GM19397 (cell line): Measurements from ENCODE around the gene RABL6.
"Not testable (repeated sequence)": the region's sequence is repeated elsewhere in the genome, so short reads cannot be mapped to it uniquely, and the experiment has no call there.

Experiments used
- ATAC-seq: cut with Tn5 transposase; IDR thresholded peaks from one replicate; pipeline ENCODE4 v1.9.1; 2021; ENCODE audit warnings: mild to moderate bottlenecking, moderate library complexity; ENCODE audit not compliant: unreplicated experiment

The RABL6 gene

DNA sequence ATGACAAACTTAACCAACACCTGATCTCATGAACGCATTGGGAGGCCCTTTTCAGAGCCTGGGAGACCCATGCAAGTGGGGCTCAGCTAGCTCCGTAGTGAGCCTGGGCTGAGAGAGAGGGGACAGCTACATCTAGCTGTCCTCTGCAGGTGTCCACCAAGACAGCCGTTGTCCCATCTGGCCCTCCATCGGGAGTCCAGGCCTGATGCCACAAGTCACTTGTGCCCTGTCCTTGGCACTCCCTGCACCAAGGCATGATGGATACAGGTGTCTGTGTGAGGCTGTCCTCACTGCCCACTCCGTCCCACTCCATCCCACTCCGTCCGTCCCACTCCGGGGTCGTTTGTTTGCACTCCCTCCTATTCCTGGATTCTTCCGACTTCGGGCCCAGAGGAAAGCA, 60.9 kb downstream of the RABL6 start:
- ATAC-seq, result no peak

DNA sequence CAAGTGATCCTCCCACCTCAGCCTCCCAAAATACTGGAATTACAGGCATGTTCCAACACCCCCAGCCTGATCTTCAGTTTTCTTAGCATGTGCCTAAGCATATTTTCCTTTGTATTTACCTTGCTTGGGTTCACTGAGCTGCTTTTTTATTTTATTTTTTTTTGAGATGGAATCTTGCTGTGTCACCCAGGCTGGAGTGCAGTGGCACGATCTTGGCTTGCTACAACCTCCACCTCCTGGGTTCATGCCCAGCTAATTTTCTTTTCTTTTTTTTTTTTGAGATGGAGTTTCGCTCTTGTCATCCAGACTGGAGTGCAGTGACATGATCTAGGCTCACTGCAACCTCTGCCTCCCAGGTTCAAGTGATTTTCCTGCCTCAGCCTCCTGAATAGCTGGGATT, 61.9 kb downstream of the RABL6 start:
- not testable (repeated sequence) for ATAC-seq

DNA sequence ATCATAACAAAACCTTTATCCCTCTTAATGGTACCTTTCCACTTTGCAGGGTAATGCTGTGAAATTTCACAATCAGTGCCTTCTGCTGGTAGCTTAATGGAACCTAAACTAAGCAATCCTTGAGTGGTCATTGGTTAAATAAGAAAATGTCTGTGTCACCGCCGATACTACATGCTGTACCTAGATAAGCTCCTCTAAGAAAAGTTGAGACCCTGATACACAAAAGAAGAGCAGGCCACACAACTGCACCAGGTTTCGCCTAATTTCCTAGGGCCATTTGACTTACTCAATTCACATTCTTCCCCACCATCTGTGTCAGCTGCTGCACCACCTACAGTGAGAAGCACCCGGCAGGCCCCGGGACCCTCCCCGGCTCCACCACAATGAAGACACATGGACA, 67.4 kb downstream of the RABL6 start:
- ATAC-seq, result no peak

DNA sequence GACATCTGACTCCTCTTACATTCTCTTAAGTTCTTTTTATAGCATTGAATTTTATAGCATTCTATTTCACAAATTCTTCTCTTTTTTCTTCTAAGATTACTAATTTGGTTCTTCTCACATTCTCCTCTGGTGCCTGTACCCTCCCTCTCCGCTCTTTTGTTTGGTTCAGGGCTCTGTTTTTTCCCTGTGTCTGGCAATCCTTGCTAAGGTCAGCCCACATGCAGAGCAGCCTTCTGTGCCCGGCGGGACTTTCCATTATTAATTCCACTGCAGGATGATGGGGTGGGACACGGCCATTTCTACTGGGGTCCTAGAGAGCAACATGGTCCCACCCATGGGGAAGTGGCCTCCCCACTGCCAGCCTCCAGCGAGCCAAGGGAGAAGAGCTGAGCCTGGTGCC, 68.7 kb downstream of the RABL6 start:
- no peak for ATAC-seq

DNA sequence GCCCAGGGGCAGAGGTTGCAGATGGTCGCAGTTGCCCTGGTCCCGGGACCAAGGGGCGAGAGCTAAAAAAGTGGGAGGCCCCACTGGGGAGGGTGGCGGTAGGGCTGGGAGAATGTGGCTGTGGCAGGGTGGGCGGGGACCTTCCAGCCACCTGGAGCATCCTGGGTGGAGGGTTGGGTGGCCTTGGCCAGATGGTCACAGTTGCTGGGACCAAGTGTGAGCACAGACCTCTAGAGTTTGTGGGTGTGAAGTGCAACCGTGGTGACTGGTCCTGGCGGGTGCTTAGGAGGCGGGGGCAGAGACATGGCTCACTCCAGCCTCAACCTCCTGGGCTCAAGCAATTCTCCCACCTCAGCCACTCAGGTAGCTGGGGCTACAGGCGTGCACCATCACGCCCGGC, 72.9 kb downstream of the RABL6 start:
- no peak for ATAC-seq

DNA sequence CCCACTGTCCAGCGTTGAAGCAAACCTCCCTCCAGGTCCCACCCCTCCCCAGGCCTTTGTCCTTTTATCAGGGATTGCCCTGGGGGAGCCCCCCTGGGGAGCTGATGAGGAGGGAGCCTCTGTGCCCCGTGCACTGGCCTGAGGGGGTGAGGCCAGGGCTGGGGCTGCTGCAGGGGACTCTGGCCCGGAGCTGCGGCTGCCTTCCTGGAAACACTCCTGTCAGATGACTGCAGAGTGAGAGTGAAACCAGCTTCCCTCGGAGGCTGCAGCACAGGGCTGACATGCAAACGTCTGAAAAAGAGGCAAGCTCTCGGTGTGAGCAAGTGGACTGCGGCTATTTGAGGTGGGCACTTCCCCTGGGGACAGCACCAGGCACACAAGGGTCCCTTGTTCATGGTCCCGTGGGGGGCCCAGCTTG, 74.0 kb downstream of the RABL6 start:
- ATAC-seq, result no peak

DNA sequence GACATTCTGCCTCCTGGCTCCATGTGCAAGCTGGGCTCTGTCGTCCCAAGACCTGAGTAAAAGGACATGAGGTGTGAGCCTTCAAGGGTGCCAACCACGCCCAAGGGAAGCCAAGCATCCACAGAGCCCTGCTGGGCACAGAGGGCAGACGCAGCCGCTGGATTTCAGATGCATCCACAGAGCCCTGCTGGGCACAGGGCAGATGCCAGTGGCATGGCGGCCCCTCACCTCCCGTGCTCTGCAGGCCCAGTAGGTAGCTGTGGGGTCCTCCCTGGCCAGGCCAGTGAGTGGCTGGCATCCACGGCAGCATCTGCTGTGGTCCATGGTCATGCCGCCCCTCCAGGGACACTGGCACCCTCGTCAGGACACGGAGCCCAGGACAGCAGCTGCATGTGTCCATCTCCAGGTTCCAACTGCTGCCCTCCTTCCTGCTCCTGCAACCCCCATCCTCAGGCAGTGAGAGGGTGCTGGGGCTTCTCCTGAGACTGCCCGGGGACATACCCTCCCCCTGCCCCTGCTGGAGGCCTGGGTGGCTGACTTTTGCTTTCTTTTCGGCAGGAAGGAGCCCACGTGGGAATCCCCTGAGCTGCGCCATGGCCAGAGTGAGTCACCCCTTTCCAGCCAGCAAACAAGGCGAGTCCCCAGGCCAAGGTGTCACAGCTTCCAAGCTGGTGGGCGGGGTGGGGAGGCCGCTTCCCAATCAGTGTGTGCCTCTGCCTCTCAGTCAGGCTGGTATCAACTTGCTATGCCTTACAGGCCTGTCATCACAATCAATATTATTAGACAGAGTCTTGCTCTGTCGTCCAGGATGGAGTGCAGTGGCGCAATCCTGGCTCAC, 74.6 kb downstream of the RABL6 start:
- no peak for ATAC-seq

DNA sequence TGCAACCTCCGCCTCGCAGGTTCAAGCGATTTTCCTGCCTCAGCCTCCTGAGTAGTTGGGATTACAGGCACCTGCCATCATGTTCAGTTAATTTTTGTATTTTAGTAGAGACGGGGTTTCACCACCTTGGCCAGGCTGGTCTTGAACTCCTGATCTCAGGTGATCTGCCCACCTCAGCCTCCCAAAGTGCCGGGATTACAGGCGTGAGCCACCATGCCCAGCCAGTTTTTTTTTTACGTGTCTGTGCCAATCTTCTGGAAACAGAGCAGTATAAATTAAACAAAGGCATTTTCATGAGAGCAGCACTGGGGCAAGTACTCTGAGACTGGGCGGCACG, 75.2 kb downstream of the RABL6 start:
- not testable (repeated sequence) for ATAC-seq

DNA sequence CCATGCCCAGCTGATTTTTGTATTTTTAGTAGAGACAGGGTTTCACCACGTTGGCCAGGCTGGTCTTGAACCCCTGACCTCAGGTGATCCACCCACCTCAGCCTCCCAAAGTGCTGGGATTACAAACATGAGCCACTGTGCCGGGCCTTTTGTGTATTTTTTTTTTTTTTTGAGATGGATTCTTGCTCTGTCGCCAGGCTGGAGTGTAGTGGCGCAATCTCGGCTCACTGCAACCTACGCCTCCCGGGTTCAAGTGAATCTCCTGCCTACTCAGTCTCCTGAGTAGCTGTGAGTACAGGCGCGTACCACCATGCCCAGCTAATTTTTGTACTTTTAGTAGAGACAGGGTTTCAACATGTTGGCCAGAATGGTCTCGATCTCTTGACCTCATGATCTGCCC, 75.9 kb downstream of the RABL6 start:
- not testable (repeated sequence) for ATAC-seq

DNA sequence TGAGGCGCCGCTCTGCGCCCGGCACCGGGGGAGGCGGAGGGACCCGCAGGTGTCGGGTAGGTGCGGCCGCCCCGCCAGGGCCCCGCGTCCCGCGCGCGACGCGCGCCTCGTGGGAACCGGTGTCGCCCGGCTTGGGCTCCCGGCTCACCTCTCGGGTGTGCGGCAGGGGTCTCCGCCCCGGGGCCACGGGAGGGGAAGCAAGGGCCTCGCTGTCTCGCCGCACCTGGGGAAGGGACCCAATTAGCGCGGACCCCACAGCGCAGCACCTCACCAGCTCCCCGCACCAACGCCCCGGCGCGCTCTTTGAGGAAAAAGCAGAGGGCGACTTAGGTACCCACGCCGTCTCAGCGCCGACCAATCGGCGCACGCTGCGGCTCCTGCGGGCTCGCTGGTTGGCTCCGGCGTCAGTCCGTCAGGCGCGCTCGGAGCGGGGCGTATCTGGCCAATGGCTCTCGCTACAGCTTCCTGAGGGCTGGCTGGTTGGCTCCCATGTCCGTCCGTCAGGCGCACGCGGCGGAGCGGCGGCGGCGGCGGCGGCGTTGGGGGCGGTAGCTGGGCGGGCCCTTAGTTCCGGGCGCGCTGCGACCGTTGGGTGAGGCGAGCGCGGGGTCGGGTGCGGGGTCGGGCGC, 78.3 kb downstream of the RABL6 start, which contains the start of gene TRAF2:
Gene TRAF2, plus strand, starts transcription at position 567 of the 629 bp plus-strand sequence. CDS start 12,225 bp downstream, outside the sequence.
- peak; percentile 85 for ATAC-seq

DNA sequence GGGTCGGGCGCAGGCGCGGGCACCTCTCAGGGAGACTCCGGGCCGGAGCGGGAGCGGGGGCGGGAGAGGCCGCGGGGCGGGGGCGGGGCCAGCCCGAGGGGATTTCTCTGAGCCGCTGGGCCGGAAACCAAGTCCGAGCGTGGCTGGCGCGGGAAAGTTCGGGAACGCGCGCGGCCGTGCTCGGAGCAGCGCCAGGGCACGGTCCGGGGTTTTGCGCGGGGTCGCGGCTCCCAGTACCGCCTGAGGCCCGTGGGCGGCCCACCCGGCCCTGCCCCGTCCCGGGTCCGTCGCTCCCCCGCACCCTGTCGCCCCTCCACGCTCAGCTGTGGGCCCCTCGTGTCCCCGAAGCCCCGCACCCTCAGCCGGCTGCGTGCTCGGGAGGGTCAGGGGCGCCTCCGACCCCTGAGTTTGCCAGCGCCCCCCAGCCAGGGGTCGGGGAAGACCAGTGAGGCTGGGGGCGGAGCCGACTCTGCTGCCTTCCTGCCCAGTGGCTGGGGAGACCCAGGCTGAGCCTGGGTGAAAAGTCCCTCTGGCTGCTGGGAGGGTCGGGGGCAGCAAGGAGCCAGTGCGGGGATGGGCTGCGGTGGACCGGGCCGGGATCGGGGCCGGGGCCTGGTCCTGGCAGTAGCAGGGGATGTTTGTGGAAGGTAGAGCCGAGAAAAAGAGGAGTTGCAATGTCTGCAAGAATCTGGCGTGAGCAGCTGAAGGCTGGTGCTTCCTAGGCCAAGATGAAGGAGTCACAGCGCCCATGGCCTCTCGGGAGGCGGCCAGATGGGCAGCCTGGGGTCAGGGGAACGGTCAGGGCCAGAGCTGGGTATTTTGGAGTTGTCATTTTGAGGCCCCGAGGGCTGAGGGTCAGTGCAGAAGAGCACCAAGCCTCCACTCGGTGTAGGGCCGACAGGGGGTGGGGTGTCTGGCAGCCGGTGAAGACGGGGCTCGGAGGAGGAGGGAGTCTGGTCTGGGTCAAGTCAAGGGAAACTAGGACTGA, 79.2 kb downstream of the RABL6 start:
- ATAC-seq, result peak; percentile 19

DNA sequence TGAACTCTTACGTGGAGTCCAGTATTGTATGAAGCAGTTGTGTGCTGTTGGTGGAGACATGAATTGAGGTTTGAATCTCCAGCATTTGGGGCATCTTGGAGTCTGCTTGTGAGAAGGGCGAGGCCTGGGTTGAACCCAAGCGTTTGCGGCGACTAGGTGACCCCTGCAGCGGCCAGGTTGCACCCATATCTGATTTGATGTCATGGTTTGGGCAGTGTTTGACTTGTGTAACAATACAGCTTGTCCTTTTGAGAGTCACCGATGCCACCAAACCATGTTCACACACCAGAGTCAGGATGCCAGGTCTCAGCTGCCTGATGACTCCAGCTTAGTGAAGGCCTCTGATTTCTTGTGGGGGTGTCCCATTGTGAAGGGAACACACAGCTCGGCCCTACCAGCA, 80.7 kb downstream of the RABL6 start:
- no peak for ATAC-seq

DNA sequence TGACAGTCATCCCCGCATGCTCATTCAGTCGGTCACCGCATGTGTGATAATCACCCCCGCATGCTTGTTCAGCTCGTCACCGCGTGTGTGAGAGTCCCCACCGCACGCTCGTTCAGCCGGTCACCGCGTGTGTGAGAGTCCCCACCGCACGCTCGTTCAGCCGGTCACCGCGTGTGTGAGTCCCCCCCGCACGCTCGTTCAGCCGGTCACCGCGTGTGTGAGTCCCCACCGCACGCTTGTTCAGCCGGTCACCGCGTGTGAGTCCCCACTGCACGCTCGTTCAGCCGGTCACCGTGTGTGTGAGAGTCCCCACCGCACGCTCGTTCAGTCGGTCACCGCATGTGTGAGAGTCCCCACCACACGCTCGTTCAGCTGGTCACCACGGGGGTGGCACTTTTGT, 82.1 kb downstream of the RABL6 start:
- ATAC-seq, result no peak

DNA sequence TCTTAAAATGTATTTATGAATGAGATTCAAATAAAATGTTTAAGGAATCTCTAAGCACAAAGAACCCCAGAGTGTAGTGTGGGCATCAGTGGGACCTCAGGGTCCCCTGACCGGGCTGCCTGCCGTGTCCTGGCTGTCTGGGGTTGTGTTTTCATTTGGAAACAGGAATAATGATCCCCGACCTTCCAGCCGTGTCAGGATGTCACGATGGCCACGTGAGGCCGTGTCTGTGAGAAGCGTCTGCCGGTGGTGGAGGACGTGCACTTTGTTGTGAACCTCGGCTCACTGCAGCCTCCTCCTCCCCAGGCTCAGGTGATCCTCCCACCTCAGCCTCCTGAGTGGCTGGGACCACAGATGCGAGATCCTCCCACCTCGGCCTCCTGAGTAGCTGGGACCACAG, 82.9 kb downstream of the RABL6 start:
- no peak for ATAC-seq
